K562 (cell line): ENCODE data around the gene AHCYL1. TPM values are rescaled to one million over a fixed set of nuclear protein-coding genes. Genes with fewer than 3 reads are reported as not detected.

ENCODE experiments used
- ATAC-seq: fragments of 200-7000 bp; cut with Tn5 transposase; 3 replicates; pipeline ENCODE4 v1.9.1; 2020; ENCODE audit warnings: moderate library complexity
- BruUV-seq: library from RNA; stranded (reverse); fragments of 400-500 nt; replicated peaks from 2 replicates; lab custom pipeline; 2021; lab: Mats Ljungman, UMichigan
- CTCF ChIA-PET: fragments of 300-600 bp; formaldehyde crosslinking; extraction: SDS; loops from one replicate; lab custom pipeline; 2021; ENCODE audit warnings: low intra/inter-chr PET ratio; lab: Yijun Ruan, JAX
- POLR2A ChIA-PET: fragments of 300-600, 350-650 bp; sonication (Branson Sonifier 250); formaldehyde crosslinking; extraction: SDS; loops from one replicate; lab custom pipeline; 2021; ENCODE audit warnings: antibody characterized with exemption, inconsistent platforms; lab: Yijun Ruan, JAX
- DNase-seq, 4 experiments: peaks; one replicate each; pipeline versions ENCODE4 v3.0.0 to v3.0.0-alpha.2; 2011 to 2018; ENCODE audit warnings: low spot score in 3 of 4, mixed read lengths in 3 of 4; ENCODE audit errors: extremely low read depth in 1 of 4
- FAIRE-seq: peaks from 2 replicates; lab custom pipeline; 2011; peaks lifted over from hg19 to GRCh38; lab: Jason Lieb, UNC
- H2AFZ ChIP-seq: 2 replicates; pipeline ENCODE4 v1.6.0; 2011; ENCODE audit warnings: low read depth, low read length, control low read depth, inconsistent platforms
- H3K27ac ChIP-seq: fragments of 200-600 bp; 3 replicates; pipeline ENCODE4 v1.8.0; 2011; ENCODE audit warnings: low read depth, mild to moderate bottlenecking, control low read depth, inconsistent platforms, low read length, moderate library complexity, mixed read lengths; ENCODE audit errors: extremely low read depth
- H3K27me3 ChIP-seq, 2 experiments: fragments of 300-600 bp in 1 of 2; 2 replicates in 1 of 2; 3 replicates in 1 of 2; pipeline versions ENCODE4 v1.6.0 to v1.8.0; 2011; ENCODE audit warnings: inconsistent platforms in 2 of 2, low read length in 2 of 2, mild to moderate bottlenecking in 1 of 2, mixed read lengths in 1 of 2, moderate library complexity in 1 of 2; ENCODE audit not compliant: control insufficient read depth in 2 of 2, insufficient read depth in 2 of 2
- H3K36me3 ChIP-seq: fragments of 300-600 bp; 3 replicates; pipeline ENCODE4 v1.8.0; 2011; ENCODE audit warnings: mild to moderate bottlenecking, low read length, inconsistent platforms; ENCODE audit not compliant: control insufficient read depth, insufficient read depth
- H3K4me1 ChIP-seq, 2 experiments: fragments of 200-600 bp in 1 of 2; replicated peaks in 1 of 2; 2 replicates in 1 of 2; 3 replicates in 1 of 2; pipeline versions ENCODE4 v1.5.1 to v1.8.0; 2011; ENCODE audit warnings: inconsistent platforms in 2 of 2, low read length in 2 of 2, mild to moderate bottlenecking in 1 of 2, mixed read lengths in 1 of 2, moderate library complexity in 1 of 2; ENCODE audit not compliant: control insufficient read depth in 2 of 2, insufficient read depth in 2 of 2
- H3K4me2 ChIP-seq: 2 replicates; pipeline ENCODE4 v1.6.1; 2011; ENCODE audit warnings: low read length, control low read depth, inconsistent platforms, mixed read lengths; ENCODE audit not compliant: insufficient read depth
- H3K4me3 ChIP-seq: fragments of 200-600 bp; sonication (generic), shearing (Covaris generic); 2 replicates; pipeline ENCODE4 v1.5.1; 2016; ENCODE audit warnings: control low read depth, inconsistent platforms
- H3K79me2 ChIP-seq: fragments of 200-600 bp; 3 replicates; pipeline ENCODE4 v1.8.0; 2011; ENCODE audit warnings: low read length, inconsistent platforms; ENCODE audit not compliant: control insufficient read depth, insufficient read depth
- H3K9ac ChIP-seq, 2 experiments: 2 replicates each; pipeline versions ENCODE4 v1.6.0 to v1.6.1; 2011; ENCODE audit warnings: low read depth in 2 of 2, low read length in 2 of 2, control low read depth in 1 of 2, inconsistent platforms in 1 of 2, mild to moderate bottlenecking in 1 of 2, mixed read lengths in 1 of 2; ENCODE audit not compliant: insufficient read depth in 1 of 2
- H3K9me1 ChIP-seq: one replicate; pipeline ENCODE4 v1.6.0; 2011; ENCODE audit warnings: inconsistent platforms, mild to moderate bottlenecking, low read length, moderate library complexity; ENCODE audit not compliant: control insufficient read depth, insufficient read depth
- H3K9me3 ChIP-seq: replicated peaks from 2 replicates; pipeline ENCODE4 v1.5.1; 2011; ENCODE audit warnings: low read depth, low read length, inconsistent platforms; ENCODE audit not compliant: control insufficient read depth, insufficient read depth
- H4K20me1 ChIP-seq: replicated peaks from 2 replicates; pipeline ENCODE4 v1.6.1; 2011; ENCODE audit warnings: low read length, inconsistent platforms, mixed read lengths; ENCODE audit not compliant: control insufficient read depth, insufficient read depth
- MAFF ChIP-seq: IDR thresholded peaks from 2 replicates; pipeline ENCODE4 v1.6.1; 2012; ENCODE audit warnings: low read length, improper control_type of control experiment
- NFIC ChIP-seq: fragments of 450-650 bp; IDR thresholded peaks from 2 replicates; pipeline ENCODE4 v1.6.1; 2017; ENCODE audit warnings: mild to moderate bottlenecking, inconsistent platforms
- NFXL1 ChIP-seq: fragments of 450-650 bp; formaldehyde crosslinking; IDR thresholded peaks from 2 replicates; pipeline ENCODE4 v1.4.0; 2021; ENCODE audit warnings: mild to moderate bottlenecking
- WGBS: fragments of 100-300 bp; shearing (Covaris generic); methylation state at CpG from one replicate; pipeline ENCODE4 v1.1.6; 2016; ENCODE audit warnings: low coverage, mixed read lengths; ENCODE audit not compliant: insufficient coverage; ENCODE audit errors: missing lambda C conversion rate; 5-methylcytosine and 5-hydroxymethylcytosine counted together
- in situ Hi-C: fragments of 300-500 bp; cut with MboI; formaldehyde crosslinking; loops from 4 replicates; pipeline ENCODE4 v1.15.0; 2018; ENCODE audit warnings: inconsistent platforms, mixed read lengths
- intact Hi-C: fragments of 100-400 bp; cut with micrococcal nuclease; formaldehyde crosslinking; loops from 2 replicates; pipeline ENCODE4 v1.14.2; 2022
- polyA plus RNA-seq, 8 experiments: library from polyadenylated mRNA; depleted of rRNA in 4 of 8; stranded (reverse) in 5 of 8; unstranded in 3 of 8; fragments of >200 nt; fragmentation: Nextera tagmentation in 2 of 8; fragmentation: Illumina TruSeq in 1 of 8; extraction: Ambion mirVana in 2 of 8; extraction: Trizol in 1 of 8; gene quantifications; 2 replicates each; pipeline versions ENCODE4 v1.2.1 to v1.2.3, GENCODE V29; 2011 to 2014; ENCODE audit warnings: inconsistent platforms in 1 of 8, missing spikeins in 1 of 8
- total RNA-seq, 7 experiments: library from RNA; depleted of rRNA in 6 of 7; stranded (reverse); fragments of >200 nt in 6 of 7; fragmentation: Illumina TruSeq in 2 of 7; extraction: Trizol in 2 of 7; gene quantifications; 2 replicates each; pipeline versions ENCODE4 v1.2.1 to v1.2.3, GENCODE V29; 2011 to 2021; ENCODE audit warnings: low replicate concordance in 1 of 7
- TF ChIP-seq, protein P1 (sequence below): fragments of 450-650 bp; formaldehyde crosslinking; IDR thresholded peaks from 2 replicates; pipeline ENCODE4 v1.4.0; 2022; ENCODE audit warnings: missing genetic modification characterization

The AHCYL1 gene
- total and polyA plus RNA-seq, 9 of the 15 experiments (the other 6 are each of a cell fraction or from before 2014, with no cell fraction given) = 27.3 to 118 (median 44.5) TPM

DNA sequence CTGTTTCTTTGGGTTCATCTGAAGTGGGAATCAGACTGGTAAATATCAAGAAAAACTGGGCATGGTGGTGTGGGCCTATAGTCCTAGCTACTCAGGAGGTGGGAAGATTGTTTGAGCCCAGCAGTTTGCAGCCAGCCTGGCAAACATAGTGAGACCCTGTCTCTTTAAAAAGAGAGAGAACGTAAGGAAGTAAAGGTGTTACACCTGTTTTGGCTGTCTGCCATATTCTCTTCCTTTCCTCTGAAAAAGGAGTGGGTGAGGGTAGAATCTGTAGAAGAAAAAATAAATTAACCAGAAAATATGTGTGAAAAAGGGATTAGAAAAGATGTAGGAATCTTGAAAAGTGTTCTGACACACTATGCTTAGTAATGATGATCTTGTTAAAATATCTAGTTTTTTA is 20.0 kb downstream of the AHCYL1 start:
- peak overlapping the region; percentile 71 for H3K4me2 ChIP-seq
- ATAC-seq = no peak
- no peaks in the 10 kb centered on the region for H3K9me3 ChIP-seq
- FAIRE-seq = no peak
- peak overlapping the region; percentile 87; the same call in 2 of the 3 replicates for H3K27ac ChIP-seq
- peaks cover 14 to 37% of the 10 kb centered on the region in 2 experiments for H3K4me1 ChIP-seq
- no peaks in the 10 kb centered on the region for H3K27me3 ChIP-seq
- ChIA-PET POLR2A (interaction anchor here (1.0 to 1.5 kb wide), 4 partner anchors 12 to 30 kb away, joined by 4 to 21 read pairs (median 6); partner anchors contain the start of genes AHCYL1 and STRIP1), CTCF (no interaction called here)
- peaks cover 56% of the 10 kb centered on the region for H3K79me2 ChIP-seq
- 0 out of 4 replicates have a peak overlapping the region, but pooled peaks of 1 of the 2 experiments have one; percentile 42 for H3K9ac ChIP-seq
- in situ Hi-C loops = no loop called here
- BruUV-seq = no TSS peak
- 54% methylated on average over 1 of the region's 1 CpG for WGBS
- H3K4me3 ChIP-seq = peak overlapping the region; percentile 8; the same call in 1 of the 2 replicates
- TF ChIP-seq NFIC = peak; percentile 82
- TF ChIP-seq, protein P1, sequence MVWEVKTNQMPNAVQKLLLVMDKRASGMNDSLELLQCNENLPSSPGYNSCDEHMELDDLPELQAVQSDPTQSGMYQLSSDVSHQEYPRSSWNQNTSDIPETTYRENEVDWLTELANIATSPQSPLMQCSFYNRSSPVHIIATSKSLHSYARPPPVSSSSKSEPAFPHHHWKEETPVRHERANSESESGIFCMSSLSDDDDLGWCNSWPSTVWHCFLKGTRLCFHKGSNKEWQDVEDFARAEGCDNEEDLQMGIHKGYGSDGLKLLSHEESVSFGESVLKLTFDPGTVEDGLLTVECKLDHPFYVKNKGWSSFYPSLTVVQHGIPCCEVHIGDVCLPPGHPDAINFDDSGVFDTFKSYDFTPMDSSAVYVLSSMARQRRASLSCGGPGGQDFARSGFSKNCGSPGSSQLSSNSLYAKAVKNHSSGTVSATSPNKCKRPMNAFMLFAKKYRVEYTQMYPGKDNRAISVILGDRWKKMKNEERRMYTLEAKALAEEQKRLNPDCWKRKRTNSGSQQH (CRISPR knock-in tag) = 0 out of 2 replicates have a peak, but pooled peaks have one; percentile 1
- peak; percentile 3; the same call in 1 of the 2 replicates for TF ChIP-seq MAFF
- TF ChIP-seq NFXL1 = no peak
- TF ChIP-seq, all 486 proteins: peak for 3
- H4K20me1 ChIP-seq = no peaks in the 10 kb centered on the region
- intact Hi-C loops = no loop called here
- DNase-seq = no peak
- no peak overlapping the region for H2AFZ ChIP-seq
- H3K9me1 ChIP-seq = no peaks in the 10 kb centered on the region
- peaks cover 25% of the 10 kb centered on the region for H3K36me3 ChIP-seq
